Body of pancreas (tissue), 4 donors: ENCODE measurements around the gene STRIP1.

Experiments used
- POLR2A ChIP-seq, 3 donors: fragments of 450-650 bp; IDR thresholded peaks; one replicate each; pipeline ENCODE4 v1.6.1; 2016; ENCODE audit warnings: antibody characterized with exemption in 3 of 3, mild to moderate bottlenecking in 2 of 3
- TF ChIP-seq, protein P1 (sequence below), 7 experiments: fragments of 450-650 bp in 4 of 7; fragments of 200-600 bp in 3 of 7; sonication (generic) in 3 of 7; IDR thresholded peaks; one replicate each; pipeline ENCODE4 v1.5.1; 2016 to 2019; ENCODE audit warnings: antibody characterized with exemption in 7 of 7

DNA sequence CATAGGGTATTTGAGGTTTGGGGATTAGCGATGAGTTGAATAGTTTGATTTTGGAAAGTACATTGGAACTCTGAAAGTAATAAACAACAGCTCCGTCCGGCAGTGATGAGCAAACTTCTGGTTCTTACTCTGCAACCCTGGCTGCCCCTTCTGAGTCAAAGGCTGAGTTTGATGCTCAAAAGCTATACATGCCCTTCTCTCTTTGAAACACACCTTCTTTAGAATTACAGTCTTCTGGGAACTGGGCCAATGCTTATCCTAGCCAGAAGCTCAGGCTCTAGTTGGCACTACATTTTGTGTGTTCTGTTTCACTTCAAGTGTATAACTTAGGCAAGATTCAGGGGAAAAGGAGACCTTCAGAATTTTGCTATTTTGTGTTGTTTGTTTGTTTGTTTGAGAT, 40.5 kb upstream of the STRIP1 start:
- TF ChIP-seq, protein P1, sequence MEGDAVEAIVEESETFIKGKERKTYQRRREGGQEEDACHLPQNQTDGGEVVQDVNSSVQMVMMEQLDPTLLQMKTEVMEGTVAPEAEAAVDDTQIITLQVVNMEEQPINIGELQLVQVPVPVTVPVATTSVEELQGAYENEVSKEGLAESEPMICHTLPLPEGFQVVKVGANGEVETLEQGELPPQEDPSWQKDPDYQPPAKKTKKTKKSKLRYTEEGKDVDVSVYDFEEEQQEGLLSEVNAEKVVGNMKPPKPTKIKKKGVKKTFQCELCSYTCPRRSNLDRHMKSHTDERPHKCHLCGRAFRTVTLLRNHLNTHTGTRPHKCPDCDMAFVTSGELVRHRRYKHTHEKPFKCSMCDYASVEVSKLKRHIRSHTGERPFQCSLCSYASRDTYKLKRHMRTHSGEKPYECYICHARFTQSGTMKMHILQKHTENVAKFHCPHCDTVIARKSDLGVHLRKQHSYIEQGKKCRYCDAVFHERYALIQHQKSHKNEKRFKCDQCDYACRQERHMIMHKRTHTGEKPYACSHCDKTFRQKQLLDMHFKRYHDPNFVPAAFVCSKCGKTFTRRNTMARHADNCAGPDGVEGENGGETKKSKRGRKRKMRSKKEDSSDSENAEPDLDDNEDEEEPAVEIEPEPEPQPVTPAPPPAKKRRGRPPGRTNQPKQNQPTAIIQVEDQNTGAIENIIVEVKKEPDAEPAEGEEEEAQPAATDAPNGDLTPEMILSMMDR (IDR thresholded peaks at IDR 0.05), result no peak
- TF ChIP-seq POLR2A (IDR thresholded peaks at IDR 0.05), result no peak
